HepG2 (cell line): ENCODE measurements around the gene INTS14.
"Not testable (repeated sequence)": the region's sequence is repeated elsewhere in the genome, so short reads cannot be mapped to it uniquely, and the experiment has no call there.

Source experiments
- BRCA1 ChIP-seq: sonication (generic); formaldehyde crosslinking; IDR thresholded peaks from 2 replicates; pipeline ENCODE4 v1.4.0; 2020; ENCODE audit warnings: missing genetic modification reagents
- GMEB2 ChIP-seq: IDR thresholded peaks from 2 replicates; pipeline ENCODE4 v1.6.1; 2016; ENCODE audit warnings: missing biosample characterization, missing genetic modification reagents, low read depth
- IRF1 ChIP-seq: sonication (generic); formaldehyde crosslinking; IDR thresholded peaks from 2 replicates; pipeline ENCODE4 v1.4.0; 2020; ENCODE audit warnings: low read depth, mild to moderate bottlenecking, missing genetic modification reagents
- MAFK ChIP-seq, 2 experiments: IDR thresholded peaks in 1 of 2; conservative IDR thresholded peaks in 1 of 2; 2 replicates each; pipeline ENCODE4 v1.6.1; 2011; ENCODE audit warnings: improper control_type of control experiment in 2 of 2, low read length in 2 of 2
- MTA3 ChIP-seq: sonication (generic); formaldehyde crosslinking; IDR thresholded peaks from 2 replicates; pipeline ENCODE4 v1.4.0; 2020; ENCODE audit warnings: missing genetic modification reagents
- POLR2A ChIP-seq, 2 experiments: IDR thresholded peaks; 2 replicates each; pipeline ENCODE4 v1.6.1; 2011; ENCODE audit warnings: low read depth in 2 of 2, low read length in 2 of 2, mild to moderate bottlenecking in 1 of 2, moderate library complexity in 1 of 2; ENCODE audit not compliant: insufficient read depth in 1 of 2
- TAF1 ChIP-seq: sonication (generic); formaldehyde crosslinking; IDR thresholded peaks from 2 replicates; pipeline ENCODE4 v1.4.0; 2020; ENCODE audit warnings: missing genetic modification reagents
- ZBTB1 ChIP-seq: sonication (generic); formaldehyde crosslinking; IDR thresholded peaks from 2 replicates; pipeline ENCODE4 v1.4.0; 2020; ENCODE audit warnings: missing genetic modification reagents, borderline replicate concordance
- ZNF562 ChIP-seq: sonication (generic); formaldehyde crosslinking; IDR thresholded peaks from 2 replicates; pipeline ENCODE4 v1.8.0; 2022; ENCODE audit warnings: missing genetic modification reagents, borderline replicate concordance
- ZNF816 ChIP-seq: sonication (generic); formaldehyde crosslinking; IDR thresholded peaks from 2 replicates; pipeline ENCODE4 v1.8.0; 2022; ENCODE audit warnings: missing genetic modification reagents, mild to moderate bottlenecking, borderline replicate concordance
- ZSCAN20 ChIP-seq: sonication (generic); formaldehyde crosslinking; IDR thresholded peaks from 2 replicates; pipeline ENCODE4 v1.4.0; 2020; ENCODE audit warnings: missing genetic modification reagents, mild to moderate bottlenecking, borderline replicate concordance
- TF ChIP-seq, protein P1 (sequence below): sonication (generic); formaldehyde crosslinking; IDR thresholded peaks from 2 replicates; pipeline ENCODE4 v1.5.0; 2020; ENCODE audit warnings: mild to moderate bottlenecking, missing genetic modification reagents, moderate library complexity
- TF ChIP-seq, protein P2 (sequence below): sonication (generic); formaldehyde crosslinking; IDR thresholded peaks from 2 replicates; pipeline ENCODE4 v1.8.1; 2023; ENCODE audit warnings: mild to moderate bottlenecking, inconsistent platforms, moderate library complexity, missing genetic modification reagents, borderline replicate concordance

DNA sequence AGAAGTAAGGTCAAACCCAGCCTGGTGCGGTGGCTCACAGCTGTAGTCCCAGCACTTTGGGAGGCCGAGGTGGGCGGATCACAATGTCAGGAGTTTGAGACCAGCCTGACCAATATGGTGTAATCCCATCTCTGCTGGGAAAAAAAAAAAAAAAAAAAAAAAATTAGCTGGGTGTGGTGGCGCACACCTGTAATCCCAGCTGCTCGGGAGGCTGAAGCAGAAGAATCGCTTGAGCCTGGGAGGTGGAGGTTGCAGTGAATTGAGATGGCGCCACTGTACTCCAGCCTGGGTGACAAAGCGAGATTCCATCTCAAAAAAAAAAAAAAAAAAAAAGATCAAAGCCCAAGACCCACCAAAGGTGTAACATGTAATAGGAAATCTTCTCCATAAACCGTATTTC, 61.6 kb downstream of the INTS14 start:
- not testable (repeated sequence) for TF ChIP-seq ZSCAN20 (CRISPR knock-in tag); ZBTB1 (CRISPR knock-in tag); ZNF816 (CRISPR knock-in tag); IRF1 (CRISPR knock-in tag); MTA3 (CRISPR knock-in tag); POLR2A (IDR thresholded peaks at IDR 0.05; ENCODE audit: insufficient read depth in 1 of 2, low read depth in 2 of 2, low read length in 2 of 2); TAF1 (CRISPR knock-in tag); GMEB2 (CRISPR knock-in tag); ZNF562; MAFK (conservative IDR thresholded peaks at IDR 0.05 in 1 of 2, IDR thresholded peaks at IDR 0.05 in 1 of 2; ENCODE audit: low read length in 2 of 2); BRCA1
- TF ChIP-seq, protein P1, sequence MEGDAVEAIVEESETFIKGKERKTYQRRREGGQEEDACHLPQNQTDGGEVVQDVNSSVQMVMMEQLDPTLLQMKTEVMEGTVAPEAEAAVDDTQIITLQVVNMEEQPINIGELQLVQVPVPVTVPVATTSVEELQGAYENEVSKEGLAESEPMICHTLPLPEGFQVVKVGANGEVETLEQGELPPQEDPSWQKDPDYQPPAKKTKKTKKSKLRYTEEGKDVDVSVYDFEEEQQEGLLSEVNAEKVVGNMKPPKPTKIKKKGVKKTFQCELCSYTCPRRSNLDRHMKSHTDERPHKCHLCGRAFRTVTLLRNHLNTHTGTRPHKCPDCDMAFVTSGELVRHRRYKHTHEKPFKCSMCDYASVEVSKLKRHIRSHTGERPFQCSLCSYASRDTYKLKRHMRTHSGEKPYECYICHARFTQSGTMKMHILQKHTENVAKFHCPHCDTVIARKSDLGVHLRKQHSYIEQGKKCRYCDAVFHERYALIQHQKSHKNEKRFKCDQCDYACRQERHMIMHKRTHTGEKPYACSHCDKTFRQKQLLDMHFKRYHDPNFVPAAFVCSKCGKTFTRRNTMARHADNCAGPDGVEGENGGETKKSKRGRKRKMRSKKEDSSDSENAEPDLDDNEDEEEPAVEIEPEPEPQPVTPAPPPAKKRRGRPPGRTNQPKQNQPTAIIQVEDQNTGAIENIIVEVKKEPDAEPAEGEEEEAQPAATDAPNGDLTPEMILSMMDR (CRISPR knock-in tag), result not testable (repeated sequence)
- TF ChIP-seq, protein P2, sequence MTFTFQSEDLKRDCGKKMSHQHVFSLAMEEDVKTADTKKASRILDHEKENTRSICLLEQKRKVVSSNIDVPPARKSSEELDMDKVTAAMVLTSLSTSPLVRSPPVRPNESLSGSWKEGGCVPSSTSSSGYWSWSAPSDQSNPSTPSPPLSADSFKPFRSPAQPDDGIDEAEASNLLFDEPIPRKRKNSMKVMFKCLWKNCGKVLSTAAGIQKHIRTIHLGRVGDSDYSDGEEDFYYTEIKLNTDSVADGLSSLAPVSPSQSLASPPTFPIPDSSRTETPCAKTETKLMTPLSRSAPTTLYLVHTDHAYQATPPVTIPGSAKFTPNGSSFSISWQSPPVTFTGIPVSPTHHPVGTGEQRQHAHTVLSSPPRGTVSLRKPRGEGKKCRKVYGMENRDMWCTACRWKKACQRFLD (CRISPR knock-in tag), result not testable (repeated sequence)
